ENCODE data around the gene CLASP2. TPM values are rescaled to one million over a fixed set of nuclear protein-coding genes. Genes with fewer than 3 reads are reported as not detected.

Gene CLASP2
- total and polyA plus RNA-seq, 2 of the 4 experiments (the other 2 are of a cell fraction) = 11.9 to 49.1 TPM

DNA sequence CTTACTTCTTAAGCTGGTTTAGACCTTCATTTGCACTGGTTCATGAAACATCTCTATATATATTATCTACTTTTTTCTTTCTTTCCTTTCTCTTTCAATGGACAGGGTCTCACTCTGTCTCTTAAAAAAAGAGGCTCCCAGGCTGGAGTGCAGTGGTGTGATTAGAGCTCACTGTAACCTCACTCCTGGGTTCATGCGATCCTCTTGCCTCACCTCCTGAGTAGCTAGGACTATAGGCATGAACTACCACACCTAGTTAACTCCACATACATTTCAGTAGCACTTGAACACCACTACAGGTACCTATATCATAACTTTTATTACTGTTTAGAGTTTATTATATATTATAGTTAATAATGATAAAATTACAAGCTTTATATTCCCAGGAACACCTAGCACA is 160.8 kb downstream of the CLASP2 start:
- TF ChIP-seq MAFK (IDR thresholded peaks at IDR 0.05; ENCODE audit: low read depth, low read length) (no peak), CEBPB (IDR thresholded peaks at IDR 0.05; ENCODE audit: low read depth, low read length) (no peak), BHLHE40 (IDR thresholded peaks at IDR 0.05; ENCODE audit: low read depth, low read length) (no peak), NFE2L2 (IDR thresholded peaks at IDR 0.05; ENCODE audit: low read depth, low read length) (no peak), SMC3 (IDR thresholded peaks at IDR 0.05; ENCODE audit: low read depth, low read length) (no peak), RAD21 (IDR thresholded peaks at IDR 0.05; ENCODE audit: low read length) (no peak)
- TF ChIP-seq, protein P1, sequence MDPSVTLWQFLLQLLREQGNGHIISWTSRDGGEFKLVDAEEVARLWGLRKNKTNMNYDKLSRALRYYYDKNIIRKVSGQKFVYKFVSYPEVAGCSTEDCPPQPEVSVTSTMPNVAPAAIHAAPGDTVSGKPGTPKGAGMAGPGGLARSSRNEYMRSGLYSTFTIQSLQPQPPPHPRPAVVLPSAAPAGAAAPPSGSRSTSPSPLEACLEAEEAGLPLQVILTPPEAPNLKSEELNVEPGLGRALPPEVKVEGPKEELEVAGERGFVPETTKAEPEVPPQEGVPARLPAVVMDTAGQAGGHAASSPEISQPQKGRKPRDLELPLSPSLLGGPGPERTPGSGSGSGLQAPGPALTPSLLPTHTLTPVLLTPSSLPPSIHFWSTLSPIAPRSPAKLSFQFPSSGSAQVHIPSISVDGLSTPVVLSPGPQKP (IDR thresholded peaks at IDR 0.05; ENCODE audit: borderline replicate concordance, low read depth, low read length) = no peak
- TF ChIP-seq, protein P2, sequence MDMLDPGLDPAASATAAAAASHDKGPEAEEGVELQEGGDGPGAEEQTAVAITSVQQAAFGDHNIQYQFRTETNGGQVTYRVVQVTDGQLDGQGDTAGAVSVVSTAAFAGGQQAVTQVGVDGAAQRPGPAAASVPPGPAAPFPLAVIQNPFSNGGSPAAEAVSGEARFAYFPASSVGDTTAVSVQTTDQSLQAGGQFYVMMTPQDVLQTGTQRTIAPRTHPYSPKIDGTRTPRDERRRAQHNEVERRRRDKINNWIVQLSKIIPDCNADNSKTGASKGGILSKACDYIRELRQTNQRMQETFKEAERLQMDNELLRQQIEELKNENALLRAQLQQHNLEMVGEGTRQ (IDR thresholded peaks at IDR 0.05; ENCODE audit: low read depth, low read length) = no peak
- Histone ChIP-seq H2AK9ac (replicated peaks; ENCODE audit: low read depth, low read length, poor library complexity) (no peak overlapping the region), H4K20me1 (ENCODE audit: insufficient read depth, low read length) (no peaks in the 10 kb centered on the region), H3K18ac (ENCODE audit: low read depth, low read length) (no peak overlapping the region), H4K8ac (ENCODE audit: low read depth in 2 of 2, low read length in 2 of 2) (no peak overlapping the region), H2AK5ac (ENCODE audit: low read depth, low read length) (no peak overlapping the region), H3K4me1 (ENCODE audit: control insufficient read depth, insufficient read depth, low read length) (no peaks in the 10 kb centered on the region), H2BK5ac (ENCODE audit: low read depth, low read length, poor library complexity, severe bottlenecking) (no peak overlapping the region), H2BK120ac (ENCODE audit: low read depth, low read length) (no peak overlapping the region), H2BK15ac (ENCODE audit: low read depth, low read length) (no peak overlapping the region), H3K27ac (ENCODE audit: insufficient read depth, low read length) (no peak overlapping the region), H2BK20ac (ENCODE audit: low read depth, low read length) (no peak overlapping the region), H4K5ac (ENCODE audit: low read depth, low read length) (no peak overlapping the region), H3K9ac (ENCODE audit: low read depth, low read length) (no peak overlapping the region), H3K9me3 (ENCODE audit: control insufficient read depth, insufficient read depth, low read length) (no peaks in the 10 kb centered on the region), H3K9me1 (ENCODE audit: insufficient read depth, low read length) (no peaks in the 10 kb centered on the region), H3K79me1 (ENCODE audit: low read depth in 1 of 2, low read length in 2 of 2) (no peaks in the 10 kb centered on the region), H3K4me2 (ENCODE audit: low read depth, low read length) (no peak overlapping the region), H2AFZ (replicated peaks; ENCODE audit: low read length, poor library complexity) (no peak overlapping the region), H4K91ac (ENCODE audit: insufficient read depth, low read depth, low read length) (no peak overlapping the region), H3K4me3 (ENCODE audit: insufficient read depth, low read depth, low read length) (no peak overlapping the region), H3K4ac (ENCODE audit: low read depth, low read length) (no peak overlapping the region), H3K27me3 (ENCODE audit: control insufficient read depth, insufficient read depth, low read length) (no peaks in the 10 kb centered on the region), H3K36me3 (ENCODE audit: control insufficient read depth, insufficient read depth, low read length) (peaks cover 3% of the 10 kb centered on the region; the same call in 1 of the 2 replicates), H3K56ac (ENCODE audit: extremely low read depth, insufficient read depth, low read length) (no peak overlapping the region), H3K14ac (replicated peaks; ENCODE audit: low read depth, low read length) (no peak overlapping the region), H3K23ac (ENCODE audit: low read depth, low read length) (no peak overlapping the region)
- intact Hi-C loops (cut with micrococcal nuclease) = no loop called here
- POLR2A ChIA-PET (ENCODE audit: unreplicated experiment) = no interaction called here
- CTCF ChIA-PET = no interaction called here
- DNase-seq (no peak), ATAC-seq (ENCODE audit: low read depth) (no peak)
- no CpG with 5 or more reads among the region's 1 CpG for WGBS, 2 experiments (ENCODE audit: extremely low coverage in 2 of 2, insufficient read length in 1 of 2)
- no TSS peak for BruUV-seq (replicated peaks)
- dilution Hi-C loops (cut with HindIII; ENCODE audit: low sequenced_read_pairs, unreplicated experiment) = no loop called here
- in situ Hi-C loops (cut with MboI; ENCODE audit: low sequenced_read_pairs) = no loop called here

Measured in IMR-90 (cell line).